Neutrophil (primary cell): ENCODE data around the gene BDP1.

ENCODE experiments used
- H3K27ac ChIP-seq: fragments of 200-600 bp; sonication (generic); 2 replicates; pipeline ENCODE4 v1.5.1; 2016; ENCODE audit warnings: mild to moderate bottlenecking, moderate library complexity
- H3K27me3 ChIP-seq: fragments of 200-600 bp; sonication (generic); 2 replicates; pipeline ENCODE4 v1.6.0; 2016; ENCODE audit warnings: mild to moderate bottlenecking
- H3K36me3 ChIP-seq: fragments of 200-600 bp; sonication (generic); 2 replicates; pipeline ENCODE4 v1.5.1; 2017
- H3K4me1 ChIP-seq, 2 experiments: fragments of 200-600 bp in 1 of 2; sonication (generic) in 1 of 2; 1 replicate in 1 of 2; 2 replicates in 1 of 2; pipeline versions ENCODE4 v1.5.1 to v1.6.1; 2013 to 2016; ENCODE audit warnings: low read depth in 1 of 2, low read length in 1 of 2, mild to moderate bottlenecking in 1 of 2, moderate library complexity in 1 of 2; ENCODE audit not compliant: control insufficient read depth in 1 of 2, insufficient read depth in 1 of 2
- H3K4me3 ChIP-seq, 2 experiments: fragments of 200-600 bp in 1 of 2; sonication (generic) in 1 of 2; 1 replicate in 1 of 2; 2 replicates in 1 of 2; pipeline ENCODE4 v1.5.1; 2013 to 2016; ENCODE audit warnings: low read depth in 1 of 2, low read length in 1 of 2, mild to moderate bottlenecking in 1 of 2, moderate library complexity in 1 of 2
- H3K9me3 ChIP-seq: fragments of 200-600 bp; sonication (generic); 2 replicates; pipeline ENCODE4 v1.5.1; 2016
- CTCF ChIP-seq: fragments of 200-600 bp; sonication (generic); IDR thresholded peaks from 2 replicates; pipeline ENCODE4 v1.5.1; 2016; ENCODE audit warnings: antibody characterized with exemption

Gene BDP1

DNA sequence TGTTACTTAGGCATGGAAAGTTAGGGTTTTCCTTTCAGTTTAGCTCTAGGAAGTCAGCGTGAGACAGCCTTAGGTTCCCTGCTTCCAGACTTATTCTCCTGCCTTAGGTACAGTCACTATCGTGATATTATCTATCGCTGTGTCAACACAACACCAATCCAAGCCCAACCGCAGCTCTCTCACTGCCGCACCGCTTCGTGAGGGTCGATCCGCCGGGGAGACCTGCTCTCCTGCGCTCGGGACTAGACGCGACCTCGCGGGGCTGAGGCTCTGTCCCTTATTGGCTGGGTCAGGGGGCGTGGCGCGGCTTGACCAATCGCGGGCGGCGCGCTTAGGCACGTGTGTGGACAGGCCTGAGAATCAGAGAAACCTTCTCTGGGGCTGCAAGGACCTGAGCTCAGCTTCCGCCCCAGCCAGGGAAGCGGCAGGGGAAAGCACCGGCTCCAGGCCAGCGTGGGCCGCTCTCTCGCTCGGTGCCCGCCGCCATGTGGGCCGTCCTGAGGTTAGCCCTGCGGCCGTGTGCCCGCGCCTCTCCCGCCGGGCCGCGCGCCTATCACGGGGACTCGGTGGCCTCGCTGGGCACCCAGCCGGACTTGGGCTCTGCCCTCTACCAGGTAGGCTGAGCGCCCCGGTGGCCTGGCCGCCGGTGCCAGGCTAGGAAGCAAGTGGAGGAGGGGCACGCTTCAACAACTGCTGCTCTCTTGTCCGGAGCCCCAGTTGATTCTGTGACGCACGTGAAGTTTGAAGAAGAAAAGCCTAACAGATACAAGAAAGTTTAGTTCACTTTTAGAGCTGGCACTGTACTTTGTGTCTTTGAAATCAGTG, 131.7 kb downstream of the BDP1 start, which contains the start of gene MCCC2:
MCCC2 (plus strand) TSS at position 400 of the 825 bp plus-strand sequence; CDS start at position 486, 86 bp downstream.
- no peaks in the 10 kb centered on the region for H3K9me3 ChIP-seq
- H3K4me3 ChIP-seq = peak within 1 kb of the TSS; percentile 72 to 78
- H3K27ac ChIP-seq = peak within 1 kb of the TSS; percentile 75
- no peak for TF ChIP-seq CTCF
- H3K27me3 ChIP-seq = no peaks in the 10 kb centered on the region
- no peaks in the 10 kb centered on the region for H3K36me3 ChIP-seq
- peaks cover 10 to 14% of the 10 kb centered on the region in 2 experiments for H3K4me1 ChIP-seq

- H3K27me3 ChIP-seq = no peaks in the 10 kb centered on the region
- H3K9me3 ChIP-seq = no peaks in the 10 kb centered on the region
- peaks cover 10 to 14% of the 10 kb centered on the region in 2 experiments for H3K4me1 ChIP-seq
- no peaks in the 10 kb centered on the region for H3K36me3 ChIP-seq
- TF ChIP-seq CTCF = no peak
- H3K27ac ChIP-seq = peak overlapping the region; percentile 75
- H3K4me3 ChIP-seq = peak overlapping the region; percentile 72 to 78
Measured at GRCh38 chr5:71587766-71588532, 132.5 kb downstream of the BDP1 start.

DNA sequence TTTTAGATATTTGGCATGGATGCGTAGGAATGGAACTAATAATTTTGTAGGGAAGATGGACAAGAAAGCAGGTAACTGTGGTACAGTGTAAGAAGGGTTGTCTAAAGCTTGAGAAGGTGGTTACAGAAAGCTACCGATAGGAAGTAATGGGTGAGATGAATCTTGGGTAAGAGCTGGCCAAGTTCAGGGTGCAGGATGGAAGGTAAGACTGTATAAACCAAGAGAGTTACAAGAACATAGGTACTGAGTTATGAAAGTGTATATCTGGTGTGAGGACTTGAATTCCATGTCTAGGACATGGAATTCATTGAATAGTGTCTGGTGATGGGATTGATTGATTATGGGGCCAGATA, 133.1 kb downstream of the BDP1 start:
- no peak for TF ChIP-seq CTCF
- peaks cover 10 to 14% of the 10 kb centered on the region in 2 experiments for H3K4me1 ChIP-seq
- H3K36me3 ChIP-seq = no peaks in the 10 kb centered on the region
- no peak overlapping the region for H3K27ac ChIP-seq
- no peak overlapping the region for H3K4me3 ChIP-seq
- H3K27me3 ChIP-seq = no peaks in the 10 kb centered on the region
- no peaks in the 10 kb centered on the region for H3K9me3 ChIP-seq

GRCh38 chr5:71589903-71590302, 134.5 kb downstream of the BDP1 start:
- no peak overlapping the region for H3K27ac ChIP-seq
- no peak for TF ChIP-seq CTCF
- no peak overlapping the region for H3K4me3 ChIP-seq
- H3K9me3 ChIP-seq = no peaks in the 10 kb centered on the region
- H3K27me3 ChIP-seq = no peaks in the 10 kb centered on the region
- no peaks in the 10 kb centered on the region for H3K36me3 ChIP-seq
- H3K4me1 ChIP-seq = peaks cover 10 to 14% of the 10 kb centered on the region in 2 experiments

DNA sequence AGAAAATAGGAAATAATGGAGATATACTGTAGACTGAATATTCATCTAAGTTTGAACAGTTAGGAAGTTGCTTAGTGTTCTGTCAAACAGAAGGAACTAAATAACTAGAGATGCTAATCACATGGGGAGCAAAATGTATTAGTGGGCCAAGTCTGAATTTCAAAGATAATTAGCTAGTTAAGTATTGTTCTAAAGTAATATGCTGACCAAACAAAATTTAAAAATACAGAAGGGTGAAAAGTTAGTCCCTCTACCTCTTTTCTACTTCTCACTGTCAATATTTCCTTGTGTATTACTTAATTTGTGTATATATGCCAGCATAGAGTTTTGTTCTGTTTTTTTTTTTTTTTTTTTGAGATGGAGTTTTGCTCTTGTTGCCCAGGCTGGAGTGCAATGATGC, 135.6 kb downstream of the BDP1 start:
- Histone ChIP-seq H3K4me1 (peaks cover 10 to 14% of the 10 kb centered on the region in 2 experiments), H3K27ac (no peak overlapping the region), H3K9me3 (no peaks in the 10 kb centered on the region), H3K36me3 (no peaks in the 10 kb centered on the region), H3K27me3 (no peaks in the 10 kb centered on the region), H3K4me3 (no peak overlapping the region)
- no peak for TF ChIP-seq CTCF
